Type B pancreatic cell (in vitro differentiated cells): ENCODE data around the gene MSL1. TPM values are rescaled to one million over a fixed set of nuclear protein-coding genes. Genes with fewer than 3 reads are reported as not detected.
A peak's percentile ranks its signal among the peaks of the same experiment; 100 is the strongest.

Experiments used
- DNase-seq: peaks from one replicate; pipeline ENCODE4 v3.0.0; 2021; ENCODE audit warnings: mixed read lengths; ENCODE audit not compliant: unreplicated experiment; ENCODE audit errors: extremely low spot score
- H3K27ac Mint-ChIP-seq: 2 replicates; pipeline ENCODE4 v1.8.0; 2021; ENCODE audit warnings: mild to moderate bottlenecking, mixed read lengths
- H3K27me3 Mint-ChIP-seq: 2 replicates; pipeline ENCODE4 v1.8.0; 2021; ENCODE audit warnings: mixed read lengths
- H3K36me3 Mint-ChIP-seq: 2 replicates; pipeline ENCODE4 v1.8.0; 2021; ENCODE audit warnings: mixed read lengths
- H3K4me1 Mint-ChIP-seq: one replicate; pipeline ENCODE4 v1.8.0; 2021; ENCODE audit warnings: mixed read lengths; ENCODE audit not compliant: unreplicated experiment
- H3K4me3 Mint-ChIP-seq: 2 replicates; pipeline ENCODE4 v1.8.0; 2021; ENCODE audit warnings: mild to moderate bottlenecking, mixed read lengths
- H3K9me3 Mint-ChIP-seq: 2 replicates; pipeline ENCODE4 v1.8.0; 2021; ENCODE audit warnings: mixed read lengths
- total RNA-seq: library from RNA; stranded (reverse); gene quantifications from 2 replicates; pipeline ENCODE4 v1.2.1, GENCODE V29; 2021; ENCODE audit warnings: low replicate concordance
- TF ChIP-seq, protein P1 (sequence below): fragments of 200-600 bp; sonication (generic); conservative IDR thresholded peaks from 2 replicates; pipeline ENCODE4 v1.5.0; 2021; ENCODE audit warnings: antibody characterized with exemption, mild to moderate bottlenecking

MSL1 gene
- total RNA-seq, 1 donor from 2014 or later = 128 TPM

DNA sequence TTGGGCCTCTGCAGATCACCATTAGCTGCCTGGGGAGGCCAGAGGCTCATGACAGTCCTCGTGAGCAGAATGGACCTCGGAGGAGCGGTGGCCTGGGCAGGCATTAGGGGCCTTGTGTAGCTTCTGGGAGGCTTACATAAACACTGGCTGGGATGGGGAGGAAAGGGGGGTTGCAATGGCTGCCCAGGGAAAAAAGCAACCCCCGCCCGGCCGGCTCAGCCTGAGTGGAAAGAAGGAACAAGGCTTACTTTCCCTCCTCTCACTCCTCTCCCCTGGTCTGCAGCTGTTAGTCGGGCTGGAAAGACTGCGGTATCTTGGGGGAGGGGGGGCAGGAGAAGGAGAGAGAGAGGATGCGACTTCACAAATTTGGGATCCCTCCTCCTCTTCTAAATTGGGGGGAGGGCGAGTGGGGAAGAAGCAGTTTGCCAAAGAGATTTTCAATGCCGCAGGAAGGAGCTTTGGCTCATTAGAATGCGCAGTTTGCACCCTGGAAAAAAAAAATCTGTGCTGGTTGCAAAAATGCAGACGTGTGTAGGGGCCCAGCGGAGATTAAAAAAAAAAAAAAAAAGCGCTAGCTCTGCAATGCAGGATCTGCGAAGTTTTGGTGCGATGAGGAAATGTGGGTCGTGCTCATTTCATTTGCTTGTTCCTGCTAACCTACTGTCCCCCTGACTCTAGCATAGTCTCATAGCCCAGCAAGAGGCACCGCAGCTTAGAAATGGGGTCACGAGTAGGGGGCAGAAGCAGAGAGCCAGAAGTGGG, 14.8 kb upstream of the MSL1 start:
- H3K4me1 Mint-ChIP-seq = peaks cover 61% of the 10 kb centered on the region
- DNase-seq = no peak
- TF ChIP-seq, protein P1, sequence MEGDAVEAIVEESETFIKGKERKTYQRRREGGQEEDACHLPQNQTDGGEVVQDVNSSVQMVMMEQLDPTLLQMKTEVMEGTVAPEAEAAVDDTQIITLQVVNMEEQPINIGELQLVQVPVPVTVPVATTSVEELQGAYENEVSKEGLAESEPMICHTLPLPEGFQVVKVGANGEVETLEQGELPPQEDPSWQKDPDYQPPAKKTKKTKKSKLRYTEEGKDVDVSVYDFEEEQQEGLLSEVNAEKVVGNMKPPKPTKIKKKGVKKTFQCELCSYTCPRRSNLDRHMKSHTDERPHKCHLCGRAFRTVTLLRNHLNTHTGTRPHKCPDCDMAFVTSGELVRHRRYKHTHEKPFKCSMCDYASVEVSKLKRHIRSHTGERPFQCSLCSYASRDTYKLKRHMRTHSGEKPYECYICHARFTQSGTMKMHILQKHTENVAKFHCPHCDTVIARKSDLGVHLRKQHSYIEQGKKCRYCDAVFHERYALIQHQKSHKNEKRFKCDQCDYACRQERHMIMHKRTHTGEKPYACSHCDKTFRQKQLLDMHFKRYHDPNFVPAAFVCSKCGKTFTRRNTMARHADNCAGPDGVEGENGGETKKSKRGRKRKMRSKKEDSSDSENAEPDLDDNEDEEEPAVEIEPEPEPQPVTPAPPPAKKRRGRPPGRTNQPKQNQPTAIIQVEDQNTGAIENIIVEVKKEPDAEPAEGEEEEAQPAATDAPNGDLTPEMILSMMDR = no peak
- H3K36me3 Mint-ChIP-seq = no peaks in the 10 kb centered on the region
- H3K27ac Mint-ChIP-seq = peak overlapping the region; percentile 83
- no peaks in the 10 kb centered on the region for H3K9me3 Mint-ChIP-seq
- H3K4me3 Mint-ChIP-seq = peak overlapping the region; percentile 15
- no peaks in the 10 kb centered on the region for H3K27me3 Mint-ChIP-seq

DNA sequence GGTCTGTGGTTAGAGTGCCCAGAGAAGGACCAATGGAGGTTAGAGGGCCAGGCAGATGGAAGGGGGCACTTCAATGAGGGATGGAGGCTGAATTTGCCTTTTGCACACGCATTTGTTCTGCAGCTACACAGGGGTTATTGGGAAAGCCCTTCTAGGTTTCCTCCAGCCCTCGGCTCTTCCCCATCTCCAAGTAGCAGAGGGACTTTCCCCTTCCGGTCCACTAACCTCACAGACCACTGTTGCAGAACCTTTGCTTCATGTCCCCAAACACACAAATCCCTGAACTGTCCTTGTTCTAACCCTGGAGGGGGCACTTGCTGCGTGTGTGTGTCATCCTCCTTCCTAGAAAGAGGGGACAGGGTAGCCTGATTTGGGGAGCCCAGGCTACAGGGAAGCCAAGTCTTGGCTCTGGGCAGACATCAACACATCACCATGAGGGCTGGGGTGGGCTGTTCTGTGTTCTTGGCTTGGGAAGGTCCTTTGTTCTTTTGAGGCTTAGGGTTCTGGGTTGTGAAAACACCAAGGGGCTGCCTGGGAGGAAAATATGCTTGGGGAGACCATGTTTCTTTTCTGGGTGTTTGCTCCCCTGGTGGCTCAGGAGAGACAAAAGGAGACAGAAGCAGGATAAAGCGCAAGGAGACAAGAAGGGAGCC, 14.1 kb upstream of the MSL1 start:
- Mint-ChIP-seq H3K27me3 (no peaks in the 10 kb centered on the region), H3K4me3 (peak overlapping the region; percentile 67), H3K9me3 (no peaks in the 10 kb centered on the region), H3K4me1 (peaks cover 67% of the 10 kb centered on the region), H3K27ac (peak overlapping the region; percentile 83), H3K36me3 (no peaks in the 10 kb centered on the region)
- TF ChIP-seq, protein P1 = no peak
- DNase-seq = no peak

DNA sequence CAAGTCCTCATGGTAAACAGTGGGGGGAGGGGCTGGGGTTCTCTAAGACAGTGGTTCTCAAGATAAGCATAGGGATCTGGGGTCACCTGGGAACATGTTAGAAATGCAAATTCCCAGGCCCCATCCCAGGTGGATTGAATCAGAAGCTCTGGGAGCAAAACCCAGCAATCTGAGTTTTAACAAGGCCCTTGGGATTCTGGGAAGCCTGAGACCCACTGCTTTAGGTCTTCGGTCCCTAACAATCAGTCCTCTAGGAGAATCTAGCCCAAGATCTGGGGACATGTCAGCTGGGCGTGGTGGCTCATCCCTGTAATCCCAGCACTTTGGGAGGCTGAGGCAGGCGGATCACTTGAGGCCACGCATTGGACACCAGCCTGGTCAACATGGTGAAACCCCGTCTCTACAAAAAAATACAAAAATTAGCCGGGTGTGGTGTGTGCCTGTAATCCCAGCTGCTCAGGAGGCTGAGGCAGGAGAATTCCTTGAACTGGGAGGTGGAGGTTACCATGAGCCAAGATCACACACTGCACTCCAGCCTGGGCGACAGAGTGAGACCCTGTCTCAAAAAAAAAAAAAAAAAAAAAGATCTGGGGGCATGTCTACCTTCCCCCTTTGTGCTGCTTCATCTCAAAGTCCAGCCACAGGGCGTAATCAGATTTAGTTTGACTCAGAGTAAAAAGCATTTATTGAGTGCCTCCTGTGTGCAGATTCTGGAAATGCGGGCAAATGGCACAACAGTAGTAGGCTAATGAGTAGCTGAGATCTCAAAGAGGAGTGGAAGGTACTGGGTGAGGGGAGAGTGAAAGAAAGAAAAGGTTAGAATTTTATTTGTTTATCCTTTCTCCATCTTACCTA, 12.6 kb upstream of the MSL1 start:
- H3K27ac Mint-ChIP-seq = peak overlapping the region; percentile 93
- TF ChIP-seq, protein P1 = peak; percentile 45
- H3K4me1 Mint-ChIP-seq = peaks cover 71% of the 10 kb centered on the region
- DNase-seq = no peak
- no peaks in the 10 kb centered on the region for H3K27me3 Mint-ChIP-seq
- H3K36me3 Mint-ChIP-seq = no peaks in the 10 kb centered on the region
- peak overlapping the region; percentile 48 for H3K4me3 Mint-ChIP-seq
- no peaks in the 10 kb centered on the region for H3K9me3 Mint-ChIP-seq

DNA sequence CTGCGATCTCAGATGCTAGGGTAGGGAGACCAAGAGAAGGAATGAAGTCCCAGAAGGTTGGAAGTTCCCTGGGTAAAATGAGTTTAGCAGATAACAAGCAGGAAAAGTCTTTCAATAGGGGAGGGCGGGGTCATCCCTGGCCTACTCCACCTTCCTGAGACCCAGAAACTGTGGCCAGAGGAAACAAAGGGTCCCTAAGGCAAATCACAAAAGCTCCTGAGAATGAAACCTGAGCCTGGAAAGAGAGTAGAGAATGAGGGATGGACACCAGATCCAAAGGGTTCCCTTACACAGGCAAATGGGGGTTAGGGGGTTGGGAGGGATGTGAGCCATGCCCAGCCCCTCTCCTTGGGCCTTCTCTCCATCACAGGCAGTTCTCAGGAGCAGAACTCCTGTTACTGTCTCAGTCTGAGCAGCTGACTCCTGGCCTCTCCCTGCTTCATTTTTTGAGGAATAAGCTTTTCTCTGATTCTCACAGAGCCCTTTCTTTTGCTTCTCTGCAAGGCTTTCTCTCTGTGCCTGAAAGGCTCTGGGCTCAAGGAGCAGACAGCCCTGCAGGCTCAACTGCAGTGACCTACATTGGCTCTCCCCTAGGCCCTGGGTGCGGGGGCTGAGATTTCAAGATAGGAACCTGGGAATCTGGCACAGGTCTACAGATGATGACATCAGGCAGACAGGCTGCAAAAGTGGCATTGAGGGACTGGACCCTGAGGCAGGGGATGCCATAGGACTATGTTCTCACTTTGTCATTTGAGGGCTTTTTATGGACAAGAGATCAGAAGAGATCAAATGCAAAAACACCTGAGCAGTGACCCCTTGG, 11.5 kb upstream of the MSL1 start:
- Mint-ChIP-seq H3K27me3 (no peaks in the 10 kb centered on the region), H3K4me1 (peaks cover 71% of the 10 kb centered on the region), H3K9me3 (no peaks in the 10 kb centered on the region), H3K27ac (peak overlapping the region; percentile 93), H3K36me3 (no peaks in the 10 kb centered on the region), H3K4me3 (peak overlapping the region; percentile 48)
- TF ChIP-seq, protein P1 = no peak
- no peak for DNase-seq
